NCI-H1436 treated with DMSO at 0.1 percent for 48 hours (cell line): ENCODE results near the gene CDK5R2.

Experiments
- DNase-seq: peaks from one replicate; lab custom pipeline; 2025; lab: John Stamatoyannopoulos, UW

Gene CDK5R2

DNA sequence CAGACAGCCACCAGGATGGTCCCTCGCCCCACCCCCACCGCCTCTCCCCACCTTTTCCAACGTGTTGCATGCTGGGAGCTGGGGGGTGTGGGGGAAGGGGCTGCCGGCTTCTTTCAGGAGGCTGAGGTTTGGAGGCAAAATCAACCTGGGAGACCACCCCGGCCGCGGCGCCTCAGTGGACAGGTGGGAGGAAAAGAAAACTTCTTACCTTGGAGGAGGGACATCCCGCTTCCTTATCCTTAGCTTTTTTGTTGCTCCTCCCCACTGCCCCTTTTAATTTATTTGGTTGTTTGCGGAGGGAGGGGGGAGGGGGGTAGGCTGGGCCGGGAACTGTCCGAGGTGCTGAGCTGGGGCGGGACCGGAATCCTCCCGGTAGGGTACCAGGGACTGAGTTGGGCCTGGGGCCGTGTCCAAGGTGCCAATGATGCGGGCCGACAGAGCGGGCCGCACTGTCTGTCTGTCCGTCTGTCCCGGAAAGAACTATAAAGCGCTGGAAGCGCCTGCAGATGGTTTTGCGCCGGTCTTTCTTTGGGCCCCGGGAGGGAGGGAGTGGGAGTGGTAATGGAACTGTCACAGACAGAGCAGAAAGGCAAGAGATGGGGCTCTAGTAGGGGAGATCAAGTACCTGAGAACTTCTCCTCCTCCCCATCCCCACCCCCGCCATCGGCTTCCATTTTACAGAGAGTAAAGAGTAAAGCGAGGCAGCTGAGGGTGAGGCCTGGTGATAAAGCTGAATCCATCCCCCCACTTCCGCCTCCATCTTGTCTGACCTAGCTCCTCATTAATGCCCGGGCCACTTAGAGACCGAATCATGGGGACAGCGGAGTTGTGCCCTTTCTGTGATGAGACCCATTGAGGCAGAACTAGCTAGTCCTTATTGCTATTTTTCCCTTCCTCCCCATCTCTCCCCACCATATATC is 2.4 kb downstream of the CDK5R2 start:
- no peak for DNase-seq

DNA sequence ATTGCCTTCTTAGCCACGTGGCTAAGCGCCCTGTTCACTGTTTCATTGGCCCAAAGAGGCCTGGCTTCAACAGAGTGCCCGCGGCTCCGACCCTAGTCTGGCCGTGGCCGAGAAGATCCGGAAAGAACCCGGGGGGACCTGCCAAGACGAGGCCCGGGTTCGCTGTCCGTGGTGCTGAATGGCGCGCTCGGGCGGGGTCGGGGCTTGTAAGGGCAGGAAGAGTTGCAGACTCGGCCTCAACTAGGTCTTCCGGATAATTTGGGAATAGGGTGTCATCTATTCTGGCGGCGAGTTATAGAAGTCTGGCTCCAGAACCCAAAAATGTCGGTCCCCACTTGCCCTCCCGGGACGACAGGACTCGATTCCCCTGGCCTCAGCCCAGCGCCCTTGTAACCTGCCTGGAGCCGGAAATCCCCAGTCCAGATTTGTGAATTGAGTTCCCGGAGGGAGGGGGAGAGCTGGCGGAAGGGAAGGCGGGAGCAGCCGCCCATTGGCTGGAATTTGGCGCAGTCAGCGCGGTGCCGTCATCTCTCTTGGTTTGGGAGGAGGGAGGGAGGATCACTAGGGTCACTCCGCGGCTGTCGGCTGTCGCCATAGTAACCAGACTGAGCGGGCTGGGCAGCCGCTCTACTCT is 3.5 kb downstream of the CDK5R2 start:
- peak; percentile 78 for DNase-seq

DNA sequence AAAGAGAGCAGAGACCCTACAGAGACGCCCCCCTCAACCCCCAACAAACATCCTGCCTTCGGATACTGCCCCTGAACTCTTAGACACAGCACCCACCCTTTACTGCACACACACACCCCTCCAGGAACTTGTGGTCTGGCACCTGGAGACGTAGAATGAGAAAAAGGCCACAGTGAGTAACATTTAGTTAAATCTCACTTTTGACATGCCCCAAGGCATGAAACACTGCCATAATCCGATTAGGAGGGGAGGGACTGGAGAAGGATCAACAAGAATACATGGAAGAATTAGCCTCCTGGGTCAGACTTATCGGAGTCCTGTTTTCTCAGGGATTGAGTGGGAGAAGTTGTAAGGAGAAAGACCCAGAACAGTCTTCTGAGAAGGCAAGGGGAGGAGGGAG is 4.1 kb downstream of the CDK5R2 start:
- no peak for DNase-seq

DNA sequence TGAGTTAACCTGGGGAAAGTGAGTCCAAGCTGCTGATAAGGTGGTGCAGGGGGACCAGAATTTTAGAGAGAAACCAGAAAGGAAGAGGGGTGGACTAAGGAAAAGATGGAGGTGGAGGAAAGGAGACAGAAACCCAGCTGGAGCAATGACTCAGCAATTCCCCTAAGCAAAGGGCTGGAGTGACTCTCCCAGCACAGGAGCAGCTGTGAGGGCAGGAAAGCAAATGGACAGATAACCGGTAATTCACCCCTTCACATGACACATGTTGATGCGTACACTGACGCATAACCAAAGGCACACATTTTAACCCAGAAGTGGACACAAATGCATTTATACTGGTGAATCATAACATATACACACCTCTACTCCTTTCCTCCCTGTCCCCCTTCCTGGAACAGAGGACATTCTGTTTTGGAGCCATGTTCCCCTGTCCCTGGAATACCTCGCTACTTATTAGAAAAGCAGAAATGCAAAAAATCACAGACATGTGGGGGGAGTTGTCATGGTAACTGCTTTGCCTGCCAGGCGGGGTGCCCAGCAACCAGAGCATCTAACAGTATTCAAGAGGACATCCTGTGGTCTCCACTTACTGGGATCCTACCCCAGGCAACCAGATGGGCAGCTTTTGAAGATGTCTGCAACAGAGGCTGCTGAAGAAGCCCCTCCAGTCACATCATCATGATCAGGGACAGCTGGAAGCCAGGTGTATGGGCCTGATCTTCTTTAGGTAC is 4.7 kb downstream of the CDK5R2 start:
- no peak for DNase-seq

DNA sequence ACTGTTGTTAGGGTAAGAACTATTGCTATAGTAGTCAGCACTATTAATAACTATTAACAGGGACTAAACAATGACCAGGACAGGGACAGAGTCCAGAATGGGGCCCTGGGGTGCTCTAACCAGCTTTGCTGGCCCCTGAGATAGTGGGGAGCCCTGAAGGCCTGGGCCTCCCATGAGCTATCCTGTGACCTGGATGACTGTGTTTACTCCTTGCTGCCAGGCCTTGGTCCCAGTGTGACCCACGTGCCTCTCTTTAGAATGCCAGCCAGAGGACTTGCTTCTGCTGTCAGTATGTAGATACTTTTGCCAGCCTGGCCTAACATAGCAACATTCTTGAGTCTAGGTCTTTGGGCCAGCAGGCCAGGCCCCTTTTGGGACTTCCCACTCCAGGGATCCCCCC is 11.4 kb downstream of the CDK5R2 start:
- DNase-seq = no peak

DNA sequence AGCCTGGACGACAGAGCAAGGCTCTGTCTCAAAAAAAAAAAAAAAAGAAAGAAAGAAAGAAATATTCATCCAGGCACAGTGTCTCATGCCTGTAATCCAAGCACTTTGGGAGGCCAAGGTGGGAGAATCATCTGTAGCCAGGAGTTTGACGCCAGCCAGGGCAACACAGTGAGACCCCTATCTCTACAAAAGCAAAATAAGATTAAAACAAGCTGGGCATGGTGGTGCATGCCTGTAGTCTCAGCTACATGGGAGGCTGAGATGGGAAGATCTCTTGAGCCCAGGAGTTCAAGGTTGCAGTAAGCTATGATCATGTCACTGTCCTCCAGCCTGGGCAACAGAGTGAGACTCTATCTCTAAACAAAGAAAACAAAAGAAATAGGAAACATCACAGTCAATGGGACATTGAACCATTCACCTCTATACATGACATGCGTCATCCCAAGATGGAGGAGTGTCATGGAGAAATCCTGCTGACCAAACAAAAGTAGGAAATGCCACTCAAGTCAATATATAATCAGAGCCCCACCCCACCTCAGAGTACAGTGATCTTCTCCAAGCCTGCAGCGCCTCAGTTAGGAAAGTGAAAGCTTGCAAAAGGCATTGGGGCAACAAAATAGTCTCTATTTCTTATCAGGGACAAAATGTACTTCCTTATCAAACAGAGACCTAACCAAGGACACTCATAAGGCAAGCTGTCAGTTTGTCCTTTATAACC is 15.8 kb downstream of the CDK5R2 start:
- no peak for DNase-seq

DNA sequence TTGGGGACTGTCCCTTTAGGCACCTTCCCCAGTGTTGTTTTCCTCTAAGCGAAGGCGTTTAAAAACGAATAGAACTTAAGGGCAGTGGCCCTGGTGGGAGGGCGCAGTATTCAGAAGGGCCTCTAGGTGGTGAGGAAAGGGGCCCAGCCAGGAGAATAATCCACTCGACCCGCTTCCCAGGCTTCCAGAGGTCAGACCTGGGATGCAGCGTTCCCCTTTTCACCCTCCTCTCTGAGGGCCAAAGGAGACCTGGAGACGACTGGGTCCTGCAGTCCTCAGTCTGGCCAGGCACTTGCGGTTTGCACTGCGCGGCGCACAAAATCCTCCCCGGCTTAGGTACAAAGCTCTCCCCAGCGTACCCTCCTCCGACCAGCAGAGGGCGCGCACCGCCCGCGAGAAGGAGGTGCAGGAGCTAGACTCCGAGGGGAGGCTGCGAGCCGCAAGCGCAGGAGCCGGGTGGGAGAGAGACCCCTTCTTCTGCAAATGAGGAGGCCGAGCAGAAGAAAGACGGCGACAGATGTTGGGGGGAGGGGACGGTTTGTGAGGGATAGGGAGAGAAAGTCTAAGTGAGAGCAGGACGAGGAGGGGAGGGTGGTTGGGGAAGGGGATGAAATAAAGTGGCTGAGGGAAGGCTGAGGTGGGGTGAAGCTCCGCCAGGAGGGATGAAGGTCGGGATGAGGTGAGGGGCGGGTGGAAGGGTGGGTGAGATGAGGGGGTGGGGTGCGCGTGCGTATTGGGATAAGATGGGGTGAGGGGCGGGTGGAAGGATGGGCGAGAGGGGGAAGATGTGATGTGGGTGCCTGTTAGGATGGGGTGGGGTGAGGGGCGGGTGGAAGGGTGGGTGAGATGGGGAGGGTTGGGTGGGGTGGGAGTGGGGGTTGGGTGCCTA is 20.6 kb downstream of the CDK5R2 start:
- DNase-seq = peak; percentile 49

DNA sequence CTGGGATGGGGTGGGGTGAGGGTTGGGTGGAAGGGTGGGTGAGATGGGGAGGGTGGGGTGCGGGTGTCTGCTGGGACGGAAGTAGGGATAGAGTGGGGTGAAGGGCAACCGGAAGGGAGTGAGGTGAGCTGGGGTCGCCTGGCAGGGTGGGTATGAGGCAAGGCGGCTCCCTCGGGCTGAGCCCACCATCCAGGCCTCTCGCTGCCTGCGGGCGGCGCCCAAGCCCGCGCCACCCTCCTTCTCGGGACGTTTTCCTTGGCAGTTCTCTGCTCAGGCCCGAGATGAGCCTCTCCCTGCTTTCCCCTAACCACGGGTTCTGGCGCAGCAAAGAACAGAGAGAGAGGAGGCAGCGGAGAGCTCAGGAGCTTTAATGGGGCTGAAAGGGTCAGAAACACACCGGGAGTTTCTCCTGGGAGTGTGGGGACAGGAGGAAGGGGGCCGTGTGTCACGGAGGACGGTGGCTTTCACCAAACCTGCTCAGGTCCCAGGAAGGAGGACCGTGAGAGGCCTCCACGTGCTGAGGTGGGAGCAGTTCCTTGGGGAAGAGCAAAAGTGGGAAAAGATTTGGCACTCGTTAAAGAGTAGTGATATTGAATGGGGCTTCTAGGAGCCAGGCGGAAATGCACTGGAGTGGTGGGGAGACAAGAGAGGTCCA is 21.4 kb downstream of the CDK5R2 start:
- no peak for DNase-seq

DNA sequence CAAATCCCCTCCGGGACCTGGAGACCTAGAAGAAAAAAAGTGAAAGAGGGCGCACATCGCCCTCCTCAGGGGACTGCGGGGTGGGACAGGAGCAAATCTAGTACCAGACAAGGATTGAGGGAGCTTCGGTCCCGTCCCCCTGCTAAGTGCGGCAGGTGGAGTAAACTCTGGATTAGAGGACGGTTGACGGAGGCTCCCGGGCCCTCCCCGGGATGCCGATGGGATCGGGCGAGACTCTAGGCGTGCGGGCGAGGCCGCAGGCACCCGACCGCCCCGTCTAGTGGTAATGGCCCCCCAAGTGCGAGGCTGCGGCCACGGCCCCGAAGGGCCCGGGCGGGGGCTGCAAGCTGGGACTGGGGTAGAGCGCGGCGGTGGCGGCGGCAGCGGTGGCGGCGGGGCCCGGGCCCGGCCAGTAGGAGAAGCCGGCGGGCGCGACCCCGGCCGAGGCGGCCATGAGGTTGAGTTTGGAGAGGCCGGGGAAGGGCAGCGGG is 22.0 kb downstream of the CDK5R2 start:
- no peak for DNase-seq

DNA sequence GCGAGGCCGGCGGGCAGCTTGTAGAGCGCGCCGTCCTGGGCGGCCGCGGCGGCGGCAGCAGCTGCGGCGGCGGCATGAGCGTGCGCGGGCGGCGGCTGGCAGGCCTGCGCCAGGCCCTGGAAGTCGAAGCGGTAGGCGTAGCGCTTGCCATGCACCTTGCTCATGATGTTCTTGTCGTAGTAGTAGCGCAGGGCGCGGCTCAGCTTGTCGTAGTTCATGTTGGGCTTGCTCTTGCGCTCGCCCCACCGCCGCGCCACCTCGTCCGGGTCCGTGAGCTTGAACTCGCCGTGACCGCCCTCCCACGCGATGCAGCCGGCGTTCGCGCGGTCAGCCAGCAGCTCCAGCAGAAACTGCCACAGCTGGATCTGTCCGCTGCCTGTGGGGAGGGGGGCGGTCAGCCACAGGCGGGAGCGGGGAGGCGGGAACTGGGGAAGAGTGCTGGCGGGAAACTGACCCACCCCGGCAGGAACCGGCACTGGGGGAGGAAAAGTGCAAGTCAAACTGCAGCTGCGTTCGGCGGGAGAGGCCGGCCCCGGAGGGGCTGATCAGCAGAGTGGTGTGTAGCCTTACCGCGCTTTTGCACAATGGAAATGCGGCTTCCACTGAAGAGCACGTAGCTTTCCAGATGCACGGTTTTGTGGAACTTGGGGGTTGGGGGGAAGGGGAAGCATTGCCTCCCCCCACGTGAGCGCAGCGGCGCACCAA is 22.6 kb downstream of the CDK5R2 start:
- DNase-seq = no peak

DNA sequence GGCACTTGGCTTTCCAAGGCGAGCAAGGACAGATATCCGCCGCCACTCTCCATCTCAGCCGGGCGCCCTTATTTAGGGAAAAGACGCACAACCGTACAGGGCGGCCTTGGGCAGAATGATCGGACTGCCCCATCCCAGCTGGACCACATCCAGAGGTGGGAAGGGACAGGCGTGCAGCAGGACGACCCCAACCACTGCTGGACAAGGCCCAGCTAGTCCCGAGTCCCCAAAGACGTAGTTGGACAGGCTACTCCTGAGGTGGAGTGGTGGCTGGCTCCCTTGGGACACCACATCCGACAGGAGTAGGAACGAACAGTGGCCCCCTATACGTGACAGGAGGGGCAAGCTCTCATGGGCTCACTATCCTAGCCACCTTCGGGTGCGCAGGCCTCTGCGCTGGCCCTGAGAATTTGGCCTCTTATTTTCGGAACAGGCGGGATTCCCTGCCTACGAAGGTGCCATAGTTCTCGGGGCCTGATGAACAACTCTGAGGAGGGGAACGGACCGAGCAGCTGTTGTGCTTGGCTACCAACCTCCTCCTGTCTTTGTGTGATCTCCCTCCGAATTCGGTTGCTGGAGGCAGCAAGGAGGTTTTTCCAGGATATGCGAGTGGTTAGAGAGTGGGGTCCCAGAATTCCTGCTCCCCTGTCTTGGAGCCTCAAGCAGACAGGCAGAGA is 23.3 kb downstream of the CDK5R2 start:
- no peak for DNase-seq

DNA sequence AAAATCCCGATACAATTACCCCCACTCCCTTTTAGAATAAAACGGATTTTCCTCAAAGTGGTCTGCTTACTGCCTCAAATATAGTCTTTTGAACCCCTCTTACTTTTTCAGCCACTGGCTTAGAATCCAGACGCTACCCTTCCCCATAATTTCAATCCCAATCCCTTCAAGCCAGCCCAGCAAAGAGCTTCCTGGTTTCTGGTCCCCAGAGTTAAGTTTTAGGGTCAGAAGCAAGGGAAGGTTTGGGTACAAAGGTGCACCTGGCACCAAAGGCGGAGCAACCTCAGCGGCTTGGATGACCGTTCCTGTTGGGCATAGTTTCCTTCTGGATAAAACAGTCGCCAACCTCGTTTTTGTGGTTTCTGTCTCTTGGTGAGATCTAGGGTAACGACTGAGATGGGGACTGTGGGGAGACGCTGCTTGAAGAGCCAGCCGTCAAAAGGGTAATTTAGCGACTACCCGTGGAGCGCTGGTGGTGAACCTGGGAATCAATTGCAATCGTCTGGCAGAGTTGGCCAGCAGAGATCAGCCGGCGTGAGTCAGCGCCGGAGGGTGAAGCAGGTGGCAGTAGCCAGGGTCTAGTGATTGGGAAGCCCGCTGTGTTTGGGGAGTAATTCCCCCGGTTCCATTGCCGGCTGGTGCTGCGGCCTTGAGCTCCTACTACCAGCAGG is 23.9 kb downstream of the CDK5R2 start:
- no peak for DNase-seq

DNA sequence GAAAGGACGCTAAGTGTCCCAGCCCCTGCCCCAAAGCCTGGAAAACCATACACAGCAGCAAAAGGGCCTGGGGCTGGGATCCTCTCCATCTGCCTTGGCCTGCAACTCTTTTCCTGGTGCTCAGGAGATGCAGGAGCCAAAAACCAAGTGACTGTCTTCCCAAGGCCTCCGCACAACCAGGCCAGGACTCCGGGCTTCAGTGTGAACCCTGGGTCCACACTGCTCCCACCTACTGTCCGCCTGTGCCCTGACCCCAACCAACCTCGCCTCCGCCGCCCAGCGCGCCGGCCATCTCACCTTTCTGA is 24.4 kb downstream of the CDK5R2 start:
- DNase-seq = no peak

DNA sequence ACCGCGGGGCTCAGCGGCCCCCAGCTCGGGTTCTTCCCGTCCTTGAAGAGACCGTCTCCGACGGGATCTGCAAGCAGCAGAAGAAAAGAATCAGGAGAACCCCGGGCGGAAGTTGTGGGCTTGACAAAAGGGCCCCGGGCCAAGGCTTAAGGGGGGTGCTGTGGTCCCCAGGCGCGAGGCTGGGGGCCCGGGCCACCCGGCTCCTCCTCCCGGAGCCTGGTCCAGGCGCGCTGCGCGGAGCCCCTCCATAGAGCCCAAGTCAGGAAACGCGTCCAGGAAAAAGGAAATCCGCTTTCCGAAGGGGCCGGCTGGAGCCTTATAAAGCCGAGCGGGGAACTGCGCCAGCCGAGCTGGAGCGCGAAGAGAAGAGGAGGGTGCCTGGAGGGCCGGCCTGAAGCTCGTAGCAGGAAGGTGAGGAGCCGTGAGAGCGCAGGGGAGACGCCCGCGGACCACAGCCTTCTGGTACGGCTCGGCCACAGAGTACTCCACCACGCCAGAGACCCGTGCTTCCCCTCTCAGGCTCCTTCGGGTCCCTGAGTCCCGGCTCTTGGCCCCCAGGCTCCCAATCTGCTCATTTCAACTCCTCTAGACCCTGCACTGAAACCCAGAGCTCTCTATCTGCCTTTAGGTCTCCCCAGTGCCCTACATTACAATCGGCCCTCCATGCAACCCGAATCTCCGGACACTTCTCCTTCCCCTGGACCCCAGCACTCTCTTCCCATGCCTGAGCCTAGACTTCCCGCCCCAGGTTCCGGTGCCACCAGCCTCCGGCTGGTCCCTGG is 25.0 kb downstream of the CDK5R2 start:
- no peak for DNase-seq

DNA sequence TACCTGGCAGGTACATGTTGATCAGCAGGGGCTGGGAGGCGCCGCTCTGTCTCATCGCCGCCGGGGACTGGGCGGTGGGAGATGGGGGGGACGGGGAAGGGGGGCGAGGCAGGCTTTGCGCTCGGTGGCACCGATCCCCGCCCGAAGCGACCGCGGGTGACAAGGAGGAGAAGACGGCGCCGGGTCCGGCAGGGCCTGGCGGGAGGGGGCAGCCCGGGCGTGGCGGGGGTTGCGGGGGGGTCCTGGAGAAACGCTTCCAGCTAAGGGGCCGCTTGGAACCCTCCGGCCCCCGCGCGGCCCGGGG is 25.5 kb downstream of the CDK5R2 start, which contains the start of gene FEV:
FEV (minus strand) TSS at position 164 of the 304 bp plus-strand sequence; CDS start at position 55, 109 bp downstream.
- DNase-seq = no peak

DNA sequence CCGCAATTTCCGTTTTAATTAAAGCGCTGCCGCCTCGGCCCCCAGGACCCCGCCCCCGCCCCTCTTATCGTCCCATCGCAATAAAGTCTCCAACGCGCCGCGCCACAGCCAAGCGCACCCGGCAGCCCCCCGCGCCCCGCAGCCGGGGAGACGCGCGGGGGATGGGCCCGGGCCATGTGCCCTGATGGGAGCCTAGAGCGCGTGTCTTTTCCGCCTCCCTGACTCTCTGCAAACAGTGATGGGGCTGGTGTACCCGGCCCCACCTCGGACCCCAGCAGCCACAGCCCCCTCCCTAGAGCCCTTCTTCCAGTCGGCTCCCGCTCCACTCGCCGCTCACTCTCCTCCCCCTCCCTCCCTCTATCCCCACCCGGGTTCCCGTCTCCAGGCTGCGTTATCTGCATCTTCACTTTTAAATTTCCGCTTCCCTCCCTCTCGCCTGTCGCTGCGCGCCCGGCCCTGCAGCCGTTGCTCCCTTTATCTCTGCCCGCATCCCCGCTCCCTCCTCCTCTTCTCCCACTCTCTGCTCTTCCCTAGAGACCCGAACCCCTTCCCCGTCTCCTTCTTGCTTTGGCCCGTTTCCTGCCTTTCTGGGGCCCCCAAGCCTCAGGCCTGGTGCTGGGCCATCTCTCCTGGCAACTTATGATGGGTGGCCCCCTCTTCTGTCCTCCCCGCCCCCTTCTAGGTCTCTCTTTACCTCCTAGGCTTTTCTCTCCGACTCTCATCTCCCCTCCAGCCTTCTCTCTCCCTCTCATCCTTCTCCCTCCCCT is 26.0 kb downstream of the CDK5R2 start:
- DNase-seq = no peak

DNA sequence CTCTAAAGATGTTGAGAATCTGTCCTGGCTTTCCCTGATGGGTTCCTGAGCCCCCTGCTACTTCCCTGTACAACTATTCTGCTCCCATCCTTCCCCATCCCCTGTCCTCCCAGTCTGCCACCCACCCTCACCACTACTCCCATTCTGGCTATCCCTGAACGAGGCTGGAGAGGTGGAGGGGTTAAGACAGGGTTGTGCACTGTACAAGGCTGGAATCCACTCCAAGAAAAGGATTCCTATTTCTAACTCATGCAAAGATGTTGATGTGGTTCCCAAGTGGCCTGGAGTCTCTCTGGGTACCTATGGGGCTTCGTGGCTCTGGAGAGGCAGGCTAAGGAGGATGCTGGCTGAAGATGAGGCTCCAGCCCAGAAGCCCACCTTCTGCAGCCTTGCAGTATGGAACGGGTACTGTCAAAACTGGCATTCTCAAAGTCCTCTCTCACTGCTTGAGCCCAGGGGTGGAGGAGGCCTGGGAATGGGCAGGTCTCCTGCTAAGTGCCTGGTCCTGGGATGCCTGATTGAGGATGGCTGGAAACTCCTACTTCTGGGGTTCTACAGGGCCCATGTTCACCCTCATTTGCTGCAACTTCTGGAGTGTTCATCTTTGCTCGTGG is 26.8 kb downstream of the CDK5R2 start:
- DNase-seq = no peak
